GM15510 (cell line): ENCODE measurements around the gene P4HA2.

ENCODE experiments used
- POLR2A ChIP-seq: IDR thresholded peaks from 3 replicates; pipeline ENCODE4 v1.6.1; 2011; ENCODE audit warnings: borderline replicate concordance; ENCODE audit not compliant: insufficient read length; ENCODE audit errors: extremely low read depth

The P4HA2 gene

DNA sequence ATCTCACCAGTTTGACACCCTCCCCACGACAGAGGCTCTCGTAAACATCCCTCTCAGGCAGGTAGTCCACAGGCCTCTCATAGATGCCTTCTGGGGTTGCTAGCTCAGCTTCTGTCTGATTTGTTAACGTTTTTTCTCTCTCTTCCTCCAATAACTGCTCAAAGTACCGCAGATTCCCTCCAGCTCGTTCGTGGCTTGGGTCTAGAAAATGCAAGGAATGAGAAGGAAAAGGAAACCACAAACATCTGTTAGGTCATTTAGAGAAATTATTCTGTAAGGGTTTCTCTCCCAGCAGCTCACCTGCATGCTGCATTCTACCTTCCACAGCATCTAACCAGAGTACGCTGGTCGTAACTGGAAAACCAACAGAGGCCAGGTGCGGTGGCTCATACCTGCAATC lies 18.5 kb downstream of the P4HA2 start:
- TF ChIP-seq POLR2A: no peak

DNA sequence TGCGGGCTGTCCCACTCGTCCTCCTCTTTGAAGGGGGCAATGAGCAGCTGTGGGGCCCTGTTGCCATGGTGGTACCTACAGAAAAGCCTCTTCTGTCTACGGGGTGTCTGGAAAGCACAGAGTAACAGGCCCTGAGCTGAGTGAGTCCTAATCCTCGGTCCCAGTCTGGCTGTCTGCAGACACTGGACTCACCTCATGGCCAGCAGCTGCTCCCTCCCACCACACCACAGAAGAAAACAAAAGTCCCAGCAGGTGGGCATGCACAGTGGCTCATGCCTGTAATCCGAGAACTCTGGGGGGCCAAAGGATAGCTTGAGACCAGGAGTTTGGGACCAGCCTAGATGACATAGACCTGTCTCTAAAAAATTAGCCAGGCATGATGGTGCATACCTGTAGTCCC lies 19.9 kb downstream of the P4HA2 start:
- TF ChIP-seq POLR2A: no peak

DNA sequence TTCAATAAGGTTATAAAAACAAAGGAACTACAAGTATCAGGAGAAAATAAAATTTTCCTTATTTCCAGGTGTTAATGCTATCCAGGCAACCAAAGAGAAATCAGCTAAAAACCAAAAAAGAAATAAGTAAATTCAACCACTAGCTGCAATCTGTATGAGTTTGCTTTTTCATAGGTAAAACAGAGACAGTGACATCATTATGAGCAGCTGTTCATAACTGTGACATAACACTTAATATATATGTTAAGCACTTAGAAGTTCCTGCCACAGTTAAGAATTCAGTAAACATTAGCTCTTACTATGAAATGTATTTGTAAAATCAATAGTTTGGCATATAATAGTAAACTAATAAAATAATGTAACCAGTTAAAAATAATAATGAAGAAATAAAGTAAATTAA lies 20.9 kb downstream of the P4HA2 start:
- TF ChIP-seq POLR2A: no peak

DNA sequence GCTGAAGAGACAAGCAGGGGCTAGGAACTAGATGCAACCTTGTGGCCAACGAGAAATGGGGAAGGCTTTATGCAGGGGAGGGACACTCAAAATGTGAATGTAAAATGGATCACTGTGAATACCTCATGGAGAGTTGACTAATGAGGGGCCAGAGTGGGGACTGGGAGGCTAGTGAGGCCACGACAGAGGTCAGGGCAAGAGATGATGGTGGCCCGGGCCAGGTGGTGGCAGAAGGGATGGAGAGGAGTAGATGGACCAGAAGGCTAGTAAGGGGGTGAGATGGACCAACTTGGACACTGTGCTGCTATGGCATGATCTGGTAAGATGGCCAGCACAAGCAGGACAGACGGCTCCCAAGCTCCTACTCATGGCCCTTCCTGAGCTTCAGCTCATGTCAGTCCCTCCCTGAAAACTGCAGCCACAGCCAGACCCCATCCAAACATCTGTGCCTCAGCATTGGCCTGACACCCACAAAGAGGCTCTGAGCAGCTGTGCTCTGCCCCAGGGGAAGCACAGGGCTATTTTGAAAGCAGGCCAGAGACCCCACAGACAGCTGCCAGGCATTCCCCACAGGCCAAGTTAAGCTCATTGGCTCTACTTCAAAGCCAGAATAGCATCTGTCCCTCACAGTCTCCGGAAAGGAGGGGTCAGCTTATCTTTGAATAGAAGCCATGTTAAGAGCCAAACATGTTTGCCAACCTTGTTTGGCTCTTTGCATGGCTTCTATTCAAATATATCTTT lies 22.1 kb downstream of the P4HA2 start:
- TF ChIP-seq POLR2A: no peak

DNA sequence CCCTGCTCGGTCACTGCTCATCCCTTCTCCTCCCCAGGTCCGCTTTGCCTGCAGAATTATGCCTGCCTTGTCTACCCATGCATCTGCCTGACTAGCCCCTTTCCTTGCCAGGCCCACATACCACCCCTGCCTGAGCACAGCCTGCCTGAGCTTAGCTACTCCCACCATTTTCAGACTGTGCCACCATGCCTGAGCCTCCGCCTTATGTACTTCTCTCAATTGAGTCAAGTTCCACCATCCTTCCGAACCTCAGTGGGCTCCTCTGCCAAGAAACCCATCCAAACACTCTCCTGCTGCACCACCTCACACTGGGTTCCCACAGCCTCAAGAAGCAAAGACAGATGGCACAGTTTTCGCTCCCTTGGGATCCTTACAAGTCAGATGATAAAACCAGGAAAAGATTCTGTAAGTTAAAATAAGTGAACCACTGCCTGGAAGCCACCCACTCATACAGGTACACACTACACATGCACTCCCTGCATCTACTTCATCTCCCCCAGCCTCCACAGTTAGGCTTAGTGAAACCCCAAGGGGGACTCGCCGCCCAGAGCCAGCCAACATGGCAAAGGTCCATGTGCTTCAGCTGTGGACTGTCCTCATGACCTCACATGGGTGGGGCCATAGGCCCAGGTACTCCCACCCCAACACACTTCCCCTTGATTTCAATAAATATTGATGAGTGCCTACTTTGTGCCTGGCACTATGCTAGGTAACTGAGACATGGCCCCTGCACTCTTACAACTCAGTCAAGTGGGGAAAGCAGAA lies 23.1 kb downstream of the P4HA2 start:
- no peak for TF ChIP-seq POLR2A

DNA sequence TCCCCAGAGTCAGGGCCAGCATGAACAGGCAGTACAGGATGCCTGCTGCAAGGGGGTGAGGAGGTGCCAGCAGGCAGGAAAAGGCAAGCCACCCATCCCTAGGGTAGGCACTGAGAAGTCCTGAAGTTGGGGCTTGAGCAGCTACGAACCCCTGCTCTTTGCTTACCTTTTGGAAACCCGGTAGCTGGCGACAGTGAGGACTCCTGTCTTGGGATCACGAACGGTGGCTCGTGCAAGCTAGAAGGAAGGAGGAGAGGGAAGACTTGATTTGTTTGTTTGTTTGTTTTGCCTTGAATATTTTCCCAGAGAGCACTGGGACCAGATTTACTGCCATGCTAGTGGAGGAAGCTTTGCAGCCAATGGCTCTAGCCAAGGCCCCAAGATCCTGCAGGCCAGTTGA lies 23.7 kb downstream of the P4HA2 start:
- TF ChIP-seq POLR2A: no peak

DNA sequence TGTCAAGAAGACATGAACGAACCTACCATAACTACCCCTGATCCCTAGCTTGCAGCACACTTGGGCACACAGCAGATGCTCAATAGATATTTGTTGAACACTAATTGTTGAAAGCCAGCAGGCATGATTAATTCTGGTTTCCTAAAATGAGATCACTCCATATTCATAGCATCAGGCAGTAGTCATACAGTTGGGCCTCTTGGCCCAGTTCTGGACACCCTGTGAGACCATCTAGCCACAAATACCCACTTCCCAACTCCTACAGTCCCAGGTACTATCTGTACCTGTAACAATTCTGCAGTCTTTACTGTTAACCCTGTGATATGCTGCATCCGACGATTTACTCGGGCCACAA lies 24.2 kb downstream of the P4HA2 start:
- no peak for TF ChIP-seq POLR2A

DNA sequence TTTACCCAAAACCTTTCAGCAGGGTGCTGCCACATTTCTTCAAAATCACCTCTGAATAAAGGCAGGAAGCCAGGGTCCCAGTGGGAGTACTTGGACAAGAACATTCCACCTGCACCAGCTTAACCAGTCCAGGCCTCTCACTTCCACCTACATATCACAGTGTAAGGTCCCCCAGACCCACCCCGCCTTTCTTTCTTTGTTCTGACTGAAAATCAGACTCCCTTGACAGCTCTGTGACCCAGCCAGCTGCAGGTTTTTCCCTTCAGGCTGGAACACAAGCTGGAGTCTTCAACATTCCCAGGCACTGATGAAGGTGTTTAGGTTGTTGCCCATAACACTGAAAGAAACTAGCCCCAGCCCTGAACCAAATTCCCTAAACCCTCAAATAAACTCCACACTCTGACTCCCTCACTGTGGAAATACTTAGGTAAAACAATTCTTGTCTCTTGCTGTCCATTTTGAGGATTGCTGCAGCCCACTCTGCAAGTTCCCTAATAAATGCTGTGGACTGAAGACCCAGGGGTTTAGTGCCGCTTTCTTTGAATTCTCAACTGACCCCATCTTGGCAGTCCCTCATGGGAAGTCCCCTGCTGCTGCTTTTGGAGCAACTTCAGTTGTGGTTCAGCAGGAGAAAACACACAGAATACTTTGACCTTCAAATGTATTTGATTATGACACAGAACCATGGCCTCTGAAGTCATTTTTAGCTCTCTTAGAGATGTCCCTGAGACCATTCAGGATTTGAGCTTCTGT lies 24.8 kb downstream of the P4HA2 start:
- no peak for TF ChIP-seq POLR2A

DNA sequence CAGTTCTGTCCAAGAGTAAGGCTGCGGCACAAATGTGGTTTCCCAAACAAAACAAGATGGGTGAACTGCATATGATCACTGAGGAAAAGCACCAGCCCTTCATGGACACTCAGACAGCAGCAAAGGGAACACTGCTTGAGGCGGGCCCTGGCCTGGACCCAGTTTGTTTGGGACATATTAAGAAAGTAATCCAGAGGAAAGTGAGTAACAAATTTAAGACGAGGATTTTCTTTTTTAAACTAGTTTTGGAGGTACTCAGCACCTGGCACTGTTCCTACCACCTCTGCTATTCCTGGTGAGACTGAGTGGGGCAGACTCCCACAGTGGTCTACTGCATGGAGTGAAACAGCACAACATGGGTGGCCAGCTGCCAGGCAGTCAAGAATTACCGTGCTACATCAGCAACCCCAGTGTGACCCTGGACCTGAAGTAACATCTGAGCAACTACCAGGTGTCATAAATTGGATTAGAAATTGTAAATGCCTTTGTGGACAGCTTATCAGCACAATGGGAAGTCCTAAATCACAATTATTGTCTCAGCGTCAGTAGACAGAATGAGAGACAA lies 28.5 kb downstream of the P4HA2 start:
- TF ChIP-seq POLR2A: no peak

DNA sequence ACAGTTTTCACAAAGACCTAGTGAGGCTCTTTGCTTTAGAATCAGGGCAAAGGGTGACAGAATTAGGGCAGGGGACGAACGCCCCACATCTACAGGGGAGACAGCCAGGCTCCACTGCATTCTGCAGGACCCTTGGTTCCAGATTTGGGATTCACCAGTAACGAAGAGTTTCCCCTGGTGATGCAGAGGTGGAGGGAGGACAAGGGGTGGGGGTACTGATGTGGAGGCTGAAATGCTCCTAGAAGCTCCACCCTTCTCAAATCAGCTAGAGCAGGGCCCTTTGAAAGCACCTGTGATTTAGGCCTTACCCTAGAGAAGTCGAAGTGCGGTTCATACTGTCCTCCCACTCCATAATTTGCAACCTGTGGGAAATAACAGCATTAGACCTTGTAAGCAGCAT lies 29.1 kb downstream of the P4HA2 start:
- TF ChIP-seq POLR2A: no peak

DNA sequence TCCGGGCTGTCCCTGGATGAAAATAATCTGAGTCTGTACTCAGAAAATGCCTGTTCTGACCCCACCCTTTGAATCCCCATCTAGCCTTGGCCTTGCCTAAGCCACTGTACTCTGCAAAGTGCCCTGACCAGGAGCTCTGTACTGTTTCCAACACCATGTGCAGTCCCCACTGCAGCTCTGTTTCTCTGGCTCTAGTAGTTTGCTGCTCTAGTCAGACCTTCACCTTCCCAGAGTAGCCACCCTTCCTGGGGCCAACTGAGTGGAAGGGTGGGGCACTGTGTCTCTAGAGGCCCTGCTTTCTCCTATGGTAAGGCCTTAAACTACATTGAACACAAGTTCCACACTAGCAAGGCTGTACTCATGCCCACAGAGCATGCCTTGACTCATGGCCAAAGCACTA lies 31.9 kb downstream of the P4HA2 start:
- no peak for TF ChIP-seq POLR2A

DNA sequence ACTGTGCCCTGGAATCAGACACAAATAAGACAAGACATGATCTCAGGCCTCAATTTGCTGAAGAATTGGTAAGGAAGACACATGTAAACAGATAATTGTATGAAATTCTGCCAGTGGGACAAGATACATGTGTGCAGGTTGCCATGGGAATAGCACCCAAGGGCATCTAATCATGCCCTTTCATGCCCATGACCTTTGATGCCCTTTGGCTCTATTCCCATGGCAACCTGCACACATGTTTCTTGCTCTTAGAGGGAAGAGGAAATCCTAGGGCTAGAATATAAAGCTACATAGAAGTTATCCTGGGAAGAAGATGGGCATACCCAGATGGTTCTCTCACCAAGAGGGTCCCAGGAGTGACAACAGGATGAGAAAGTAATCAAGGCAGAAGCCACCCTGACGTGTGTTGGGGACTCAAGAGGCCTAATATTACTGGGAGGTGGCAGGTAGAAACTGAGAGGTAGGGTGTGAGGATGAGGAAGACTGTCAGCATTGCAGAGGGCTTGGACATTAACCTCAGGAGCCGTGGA lies 34.4 kb downstream of the P4HA2 start:
- TF ChIP-seq POLR2A: no peak

DNA sequence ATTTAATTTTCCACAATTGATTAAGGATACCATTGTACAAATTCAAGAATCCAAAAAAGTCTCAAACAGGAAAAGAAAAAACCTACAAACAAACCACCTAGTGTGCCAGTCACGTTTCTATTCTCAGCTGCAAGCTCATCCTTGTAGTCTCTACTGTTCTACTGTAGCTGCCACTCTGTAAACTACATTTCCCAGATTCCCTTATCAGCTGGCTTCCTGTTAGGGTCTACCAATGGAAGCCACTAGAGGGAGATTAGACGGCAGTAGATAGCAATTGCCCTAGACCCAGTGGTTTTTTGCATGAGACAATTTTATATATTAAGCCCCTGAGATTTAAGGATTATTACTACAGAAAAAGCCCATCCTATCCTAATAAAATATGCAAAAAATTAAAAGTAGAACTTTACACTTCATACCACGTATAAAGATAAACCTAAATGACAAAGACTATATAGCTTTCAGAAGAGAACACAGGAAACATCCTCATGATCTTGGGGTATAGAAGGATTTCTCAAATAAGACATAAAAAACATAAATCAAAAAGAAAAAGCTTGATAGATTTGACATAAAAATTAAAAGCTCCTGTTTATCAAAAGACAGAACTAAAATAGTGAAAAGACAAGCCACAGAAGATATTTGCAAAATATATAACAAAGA lies 37.4 kb downstream of the P4HA2 start:
- no peak for TF ChIP-seq POLR2A

DNA sequence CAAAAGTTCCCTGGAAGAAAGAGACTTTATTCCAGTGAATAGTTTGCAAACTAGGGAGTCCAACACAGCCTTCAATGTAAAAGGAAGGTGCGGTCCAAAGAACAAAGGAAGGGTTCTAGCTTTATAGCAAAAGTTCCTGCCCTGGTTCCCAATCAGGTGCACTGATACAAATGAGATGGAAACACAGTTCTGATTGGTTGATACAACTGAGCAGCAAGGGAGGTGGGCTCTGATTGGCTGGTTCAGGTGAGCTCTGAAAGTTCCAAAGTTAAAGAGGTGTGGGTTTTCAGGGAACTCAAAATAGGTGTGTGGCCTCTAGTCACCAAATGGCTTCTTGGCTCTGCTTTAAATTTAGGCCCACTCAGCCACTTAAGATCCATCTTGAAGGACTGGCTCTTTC lies 43.1 kb downstream of the P4HA2 start:
- TF ChIP-seq POLR2A: no peak
